GM19239 (cell line): Measurements from ENCODE around the gene DMAP1.

Experiments
- DNase-seq: peaks from one replicate; pipeline ENCODE4 v3.0.0; 2011; ENCODE audit warnings: low spot score; ENCODE audit not compliant: insufficient read length
- FAIRE-seq: peaks from 2 replicates; lab custom pipeline; 2011; peaks lifted over from hg19 to GRCh38; lab: Jason Lieb, UNC

The DMAP1 gene

DNA sequence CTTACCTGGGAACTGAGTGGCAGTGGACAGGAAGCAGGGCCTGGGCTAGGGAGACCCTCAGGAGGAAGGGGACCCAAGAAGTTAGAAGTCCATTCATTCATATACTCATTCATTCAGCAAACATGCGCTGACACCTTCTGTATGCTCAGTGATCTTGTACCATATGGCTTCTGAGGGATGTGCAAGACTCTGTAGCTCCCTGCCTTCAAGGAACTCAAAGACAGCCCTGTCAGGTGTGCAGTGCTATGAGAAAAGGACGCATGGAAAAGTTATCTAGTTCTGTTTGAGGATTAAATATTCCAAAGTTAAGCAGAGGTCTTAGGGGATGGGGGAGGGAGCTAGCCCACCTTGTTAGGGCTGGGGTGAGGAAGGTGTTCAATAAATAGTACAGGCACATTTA, 12.5 kb downstream of the DMAP1 start:
- FAIRE-seq, result no peak
- DNase-seq, result no peak

GRCh38 chr1:44227211-44227610, 13.9 kb downstream of the DMAP1 start:
- DNase-seq, result no peak
- FAIRE-seq, result no peak

GRCh38 chr1:44228218-44228617, 14.9 kb downstream of the DMAP1 start:
- no peak for FAIRE-seq
- no peak for DNase-seq

- FAIRE-seq, result no peak
- DNase-seq, result no peak
These were observed 16.3 kb downstream of the DMAP1 start for GRCh38 chr1:44229435-44230167.

DNA sequence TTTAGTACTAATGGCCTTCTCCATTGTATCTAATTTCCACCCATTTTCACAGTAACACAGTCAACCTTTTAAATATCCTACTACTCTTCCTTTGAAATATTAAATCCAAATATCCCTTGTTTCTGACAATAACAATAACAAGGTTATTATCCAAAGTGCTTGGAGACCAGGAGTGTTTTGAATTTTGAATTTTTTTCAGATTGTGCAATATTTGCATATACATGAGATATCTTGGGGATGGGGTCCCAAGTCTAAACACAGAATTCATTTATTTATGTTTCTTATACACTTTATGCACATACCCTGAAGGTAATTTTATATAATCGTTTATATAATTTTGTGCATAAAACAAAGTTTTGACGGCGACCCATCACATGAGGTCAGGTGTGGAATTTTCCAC, 17.5 kb downstream of the DMAP1 start:
- DNase-seq (no peak), FAIRE-seq (no peak)

DNA sequence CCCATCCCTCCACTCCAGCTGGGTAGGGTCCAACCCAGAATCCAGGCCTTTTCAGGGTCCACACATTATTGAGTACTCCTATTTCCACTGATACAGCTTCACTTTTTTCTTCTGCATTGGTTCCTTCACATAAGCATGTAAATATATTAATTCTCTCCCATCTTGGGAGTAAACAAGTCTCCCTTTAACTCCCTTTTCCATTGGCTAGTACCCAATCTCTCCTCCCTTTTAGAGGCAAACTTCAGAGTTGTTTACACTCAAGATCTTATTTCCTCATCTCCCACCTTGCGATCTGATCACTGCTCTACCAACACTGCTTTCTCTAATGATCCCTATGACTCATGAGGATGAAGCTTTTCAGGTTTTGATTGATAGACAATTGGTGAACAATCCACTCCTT, 20.3 kb downstream of the DMAP1 start:
- DNase-seq, result no peak
- FAIRE-seq, result no peak

DNA sequence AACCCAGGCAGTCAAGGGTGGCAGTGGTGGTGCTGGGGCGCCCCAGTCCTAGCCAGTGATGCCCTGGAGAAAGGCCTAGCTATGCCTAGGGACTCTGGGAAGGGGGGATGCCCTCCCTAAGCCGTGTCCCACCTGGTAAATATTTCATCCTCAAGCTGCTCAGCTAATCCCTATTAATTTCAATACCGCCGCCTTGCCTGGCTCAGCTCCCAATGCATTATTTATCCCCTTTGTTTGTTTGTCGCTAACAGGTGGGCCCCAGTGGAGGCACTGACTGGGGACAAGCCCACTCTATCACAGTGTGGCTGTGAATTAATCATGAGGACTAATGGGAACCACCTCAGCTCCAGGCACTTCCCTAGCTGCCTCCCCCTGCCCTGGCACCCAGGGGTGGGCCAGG, 22.5 kb downstream of the DMAP1 start:
- FAIRE-seq, result no peak
- DNase-seq, result no peak

DNA sequence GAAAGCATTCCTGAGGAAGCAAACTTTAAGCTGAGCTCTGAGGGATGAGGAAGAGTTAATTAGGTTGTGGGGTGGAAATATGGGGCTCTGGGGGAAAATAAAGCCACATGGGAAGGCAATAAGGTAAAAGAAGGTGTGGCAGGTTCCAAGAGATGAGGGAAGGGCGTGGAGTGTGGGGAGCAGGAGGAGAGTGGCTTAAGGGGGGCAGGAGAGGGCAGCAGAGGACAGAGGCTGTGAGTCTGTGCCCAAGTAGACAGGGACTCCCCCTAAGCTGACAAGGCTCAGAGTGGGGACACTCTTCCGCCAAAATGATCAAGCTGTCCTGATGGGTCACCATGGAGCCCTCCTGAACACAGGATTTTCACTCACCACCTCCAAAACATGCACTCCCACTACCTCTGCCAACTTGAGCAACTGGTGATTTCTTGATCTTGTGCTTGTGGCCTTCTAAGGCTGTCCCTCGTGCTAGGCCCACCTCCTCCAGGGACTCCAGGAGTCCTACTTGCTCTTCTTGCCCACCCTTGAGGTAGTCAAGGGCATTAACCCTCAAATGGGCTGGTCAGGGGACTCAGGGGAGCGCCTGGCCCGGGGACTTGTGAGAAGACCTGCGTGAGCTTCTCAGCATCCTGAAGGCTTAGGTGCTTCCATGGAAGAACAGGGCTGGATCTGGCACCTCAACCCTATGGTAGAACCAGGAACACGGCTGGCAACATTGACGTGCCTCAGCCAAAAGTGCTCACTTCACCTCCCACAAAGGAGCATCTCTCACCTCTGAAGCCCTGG, 23.4 kb downstream of the DMAP1 start:
- DNase-seq, result no peak
- FAIRE-seq, result no peak

GRCh38 chr1:44237721-44238457, 24.6 kb downstream of the DMAP1 start:
- FAIRE-seq, result no peak
- peak; percentile 74 for DNase-seq

GRCh38 chr1:44238660-44239059, 25.4 kb downstream of the DMAP1 start:
- FAIRE-seq (no peak), DNase-seq (no peak)

GRCh38 chr1:44239331-44239960, 26.2 kb downstream of the DMAP1 start:
- FAIRE-seq, result no peak
- DNase-seq, result no peak

GRCh38 chr1:44239961-44240371, 26.7 kb downstream of the DMAP1 start:
- DNase-seq, result no peak
- FAIRE-seq, result no peak

DNA sequence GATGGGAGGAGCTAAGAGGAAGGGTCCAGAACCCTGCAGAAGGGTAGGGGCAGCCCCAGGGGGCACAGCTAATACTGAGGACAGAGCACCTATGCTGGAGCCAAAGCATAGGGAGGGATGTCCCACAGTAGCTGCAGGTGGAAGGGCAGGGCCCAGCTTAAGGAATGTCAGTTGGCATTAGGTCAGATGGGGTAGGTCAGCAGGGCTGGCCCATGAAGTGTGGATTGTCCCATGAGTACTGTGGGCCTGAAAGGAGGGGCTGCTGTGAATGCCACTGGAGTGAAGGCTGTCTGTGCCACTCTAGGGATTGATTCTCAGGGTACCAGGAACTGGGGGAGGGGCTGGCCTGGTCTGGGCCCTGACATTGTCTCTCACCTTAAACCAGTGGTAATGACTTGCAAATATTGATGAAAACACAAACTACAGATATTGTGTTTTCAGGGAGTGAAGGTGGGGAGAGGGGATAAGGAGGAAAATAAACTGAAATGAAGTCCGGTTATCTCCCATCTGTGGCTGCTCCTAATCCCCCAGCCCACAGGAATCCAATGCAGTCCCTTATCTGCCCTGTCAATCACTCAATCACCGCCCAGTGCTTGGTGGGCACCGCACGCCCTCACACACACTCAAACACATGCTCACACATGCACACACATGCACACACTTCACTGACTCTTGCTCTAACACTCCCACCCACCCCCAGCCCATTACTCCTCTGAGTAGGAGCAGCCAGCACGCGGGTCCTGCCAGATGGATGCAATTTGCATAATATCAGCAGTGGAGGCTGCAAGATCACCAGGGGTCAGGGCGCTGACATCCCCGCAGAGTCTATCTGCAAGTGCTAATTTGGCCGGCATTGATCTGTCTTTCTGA, 27.8 kb downstream of the DMAP1 start:
- no peak for FAIRE-seq
- DNase-seq, result no peak

DNA sequence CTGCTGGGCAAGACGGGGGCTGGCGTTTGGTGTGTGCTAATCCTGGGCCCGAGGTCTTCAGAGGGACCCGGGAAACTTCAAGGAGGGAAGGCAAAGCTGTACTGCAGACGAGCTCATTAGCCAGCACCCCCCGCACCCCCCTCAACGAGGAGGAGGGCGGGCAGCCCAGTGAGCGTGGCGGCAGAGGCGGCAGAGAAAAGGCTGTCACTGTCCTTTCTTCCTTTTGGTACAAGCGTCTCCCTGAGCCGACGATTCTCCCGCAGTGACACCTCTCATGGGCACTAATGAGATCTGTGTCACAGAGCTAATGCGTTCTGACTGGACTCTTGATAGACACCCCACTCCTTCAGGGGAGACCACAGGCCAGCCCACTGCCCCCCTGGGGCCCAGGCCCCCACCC, 29.5 kb downstream of the DMAP1 start:
- FAIRE-seq, result no peak
- DNase-seq, result no peak

- FAIRE-seq, result no peak
These were observed 30.7 kb downstream of the DMAP1 start for GRCh38 chr1:44243782-44244495.

DNA sequence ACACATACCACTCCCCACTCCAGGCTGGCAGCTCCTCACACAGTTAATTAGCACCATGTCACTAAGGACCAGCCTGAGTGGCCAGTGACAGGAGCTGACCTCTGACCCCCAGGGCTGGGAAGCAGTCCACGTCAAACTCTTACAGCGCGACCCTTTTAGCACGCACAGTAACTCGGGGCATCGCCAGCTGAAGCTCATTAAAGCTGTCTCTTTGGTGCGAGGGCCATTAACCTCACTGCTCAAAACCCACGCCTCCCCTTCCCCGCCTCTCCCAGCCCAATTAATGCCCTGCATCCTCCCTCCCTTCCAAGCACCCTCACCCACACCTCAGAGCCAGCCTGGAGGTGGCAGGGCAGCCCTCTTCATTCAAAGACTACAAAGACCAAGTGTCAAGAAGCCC, 31.7 kb downstream of the DMAP1 start:
- DNase-seq (no peak), FAIRE-seq (no peak)

More at GRCh38 chr1:44243782-44244495, 30.7 kb downstream of the DMAP1 start:
- no peak for DNase-seq

DNA sequence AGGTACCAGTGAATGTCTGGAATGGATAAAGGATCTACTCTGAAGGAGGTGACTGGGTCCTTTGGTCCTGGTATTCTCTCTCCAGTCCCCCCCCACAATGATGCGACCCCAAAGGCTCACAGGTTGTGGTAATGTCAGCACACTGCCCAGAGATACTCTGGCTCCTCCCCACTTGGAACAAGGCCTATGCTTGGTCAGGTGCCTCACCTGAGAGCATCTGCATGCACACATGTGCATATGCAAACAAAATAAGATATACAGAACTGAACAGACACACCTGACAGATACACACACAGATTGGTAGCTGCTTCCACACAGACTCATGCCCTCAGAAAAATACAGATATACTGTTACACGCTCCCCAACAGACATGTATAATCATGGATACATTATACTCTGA, 33.5 kb downstream of the DMAP1 start:
- no peak for DNase-seq
- FAIRE-seq, result no peak

GRCh38 chr1:44249543-44249942, 36.3 kb downstream of the DMAP1 start:
- DNase-seq (no peak), FAIRE-seq (no peak)
